GM18870 (cell line): ENCODE results near the gene STXBP4.

Source experiments
- ATAC-seq: cut with Tn5 transposase; IDR thresholded peaks from one replicate; pipeline ENCODE4 v1.9.1; 2021; ENCODE audit warnings: moderate library complexity; ENCODE audit not compliant: unreplicated experiment

Gene STXBP4

GRCh38 chr17:55212880-55213279 is 244.3 kb downstream of the STXBP4 start:
- no peak for ATAC-seq

- no peak for ATAC-seq
These were observed 247.1 kb downstream of the STXBP4 start for GRCh38 chr17:55215711-55216110.

- no peak for ATAC-seq
These were observed 248.3 kb downstream of the STXBP4 start for GRCh38 chr17:55216888-55217287.

- no peak for ATAC-seq
These were observed 250.9 kb downstream of the STXBP4 start for GRCh38 chr17:55219459-55219858.

GRCh38 chr17:55219934-55220333 is 251.4 kb downstream of the STXBP4 start:
- ATAC-seq: no peak
